ENCODE measurements around the gene ATP6AP2. TPM values are rescaled to one million over a fixed set of nuclear protein-coding genes. Genes with fewer than 3 reads are reported as not detected.

ATP6AP2 gene
- total and polyA plus RNA-seq, 4 donors: 49.7 to 80.7 (median 58.1) TPM

- no peaks in the 10 kb centered on the region for H3K4me1 ChIP-seq (ENCODE audit: control insufficient read depth in 4 of 4, insufficient read depth in 4 of 4, low read length in 3 of 4)
- no peaks in the 10 kb centered on the region for H3K9me3 ChIP-seq (ENCODE audit: control insufficient read depth in 4 of 4, low read length in 3 of 4)
- no peak overlapping the region for H3K27ac ChIP-seq (ENCODE audit: low read depth in 1 of 2, low read length in 2 of 2)
- no peak overlapping the region for H3K9ac ChIP-seq (ENCODE audit: low read depth in 1 of 2, low read length in 2 of 2)
- TF ChIP-seq FOXA1 (IDR thresholded peaks at IDR 0.05) (no peak), EGR1 (IDR thresholded peaks at IDR 0.05; ENCODE audit: low read depth in 2 of 2) (no peak), REST (IDR thresholded peaks at IDR 0.05) (no peak), CTCF (IDR thresholded peaks at IDR 0.05; ENCODE audit: low read depth, low read length, missing input control) (no peak), YY1 (IDR thresholded peaks at IDR 0.05) (no peak)
- DNase-seq (ENCODE audit: low spot score): no peak
- WGBS: 95% methylated on average over 6 of the region's 6 CpGs
- H3K36me3 ChIP-seq (ENCODE audit: control insufficient read depth in 4 of 4, insufficient read depth in 3 of 4, low read depth in 1 of 4, low read length in 3 of 4): peaks cover 0 to 16% (median 9%) of the 10 kb centered on the region in 4 donors
- H3K27me3 ChIP-seq (ENCODE audit: control insufficient read depth in 4 of 4, insufficient read depth in 4 of 4, low read length in 3 of 4): no peaks in the 10 kb centered on the region
- H3K4me3 ChIP-seq (ENCODE audit: low read depth in 1 of 3, low read length in 3 of 3): no peak overlapping the region
Observed at GRCh38 chrX:40603446-40603845, 22.7 kb downstream of the ATP6AP2 start.

GRCh38 chrX:40607381-40607780 lies 26.6 kb downstream of the ATP6AP2 start:
- Histone ChIP-seq H3K9ac (ENCODE audit: low read depth in 1 of 2, low read length in 2 of 2) (no peak overlapping the region), H3K27me3 (ENCODE audit: control insufficient read depth in 4 of 4, insufficient read depth in 4 of 4, low read length in 3 of 4) (no peaks in the 10 kb centered on the region), H3K36me3 (ENCODE audit: control insufficient read depth in 4 of 4, insufficient read depth in 3 of 4, low read depth in 1 of 4, low read length in 3 of 4) (peaks cover 0 to 2% (median 0%) of the 10 kb centered on the region in 4 donors), H3K9me3 (ENCODE audit: control insufficient read depth in 4 of 4, low read length in 3 of 4) (no peaks in the 10 kb centered on the region), H3K4me3 (ENCODE audit: low read depth in 1 of 3, low read length in 3 of 3) (no peak overlapping the region), H3K27ac (ENCODE audit: low read depth in 1 of 2, low read length in 2 of 2) (no peak overlapping the region), H3K4me1 (ENCODE audit: control insufficient read depth in 4 of 4, insufficient read depth in 4 of 4, low read length in 3 of 4) (no peaks in the 10 kb centered on the region)
- DNase-seq (ENCODE audit: low spot score): no peak
- TF ChIP-seq REST (IDR thresholded peaks at IDR 0.05) (no peak), CTCF (IDR thresholded peaks at IDR 0.05; ENCODE audit: low read depth, low read length, missing input control) (no peak), RXRA (IDR thresholded peaks at IDR 0.05) (no peak), FOXA1 (IDR thresholded peaks at IDR 0.05) (no peak), FOXA2 (IDR thresholded peaks at IDR 0.05) (no peak), EGR1 (IDR thresholded peaks at IDR 0.05; ENCODE audit: low read depth in 2 of 2) (no peak), TAF1 (conservative IDR thresholded peaks at IDR 0.05) (no peak)
- WGBS: 86% methylated on average over 3 of the region's 3 CpGs
